SK-N-DZ (cell line): ENCODE results near the gene APOBEC4.

ENCODE experiments used
- DNase-seq: peaks from one replicate; pipeline ENCODE4 v3.0.0-alpha.2; 2015; ENCODE audit warnings: low spot score

Gene APOBEC4

GRCh38 chr1:183602510-183602909 is 50.6 kb downstream of the APOBEC4 start:
- DNase-seq: no peak

- DNase-seq: no peak
Observed at GRCh38 chr1:183600634-183601033, 52.5 kb downstream of the APOBEC4 start.

- DNase-seq: no peak
Observed at GRCh38 chr1:183600136-183600535, 53.0 kb downstream of the APOBEC4 start.

- no peak for DNase-seq
Observed at GRCh38 chr1:183598386-183598785, 54.7 kb downstream of the APOBEC4 start.

- no peak for DNase-seq
Observed at GRCh38 chr1:183597656-183598347, 55.3 kb downstream of the APOBEC4 start.

GRCh38 chr1:183596500-183596899 is 56.6 kb downstream of the APOBEC4 start:
- no peak for DNase-seq
